GM18499 (cell line): ENCODE measurements around the gene UNK.

ENCODE experiments used
- ATAC-seq: cut with Tn5 transposase; IDR thresholded peaks from one replicate; pipeline ENCODE4 v1.9.1; 2021; ENCODE audit warnings: moderate number of reproducible peaks; ENCODE audit not compliant: insufficient read depth, unreplicated experiment

The UNK gene

GRCh38 chr17:75784473-75785015, at the start of gene UNK:
Gene UNK (plus strand): TSS chr17:75784806. CDS start chr17:75784881, 75 bp downstream.
- no peak for ATAC-seq

- no peak for ATAC-seq
Observed at GRCh38 chr17:75736173-75736835, 48.3 kb upstream of the UNK start.

DNA sequence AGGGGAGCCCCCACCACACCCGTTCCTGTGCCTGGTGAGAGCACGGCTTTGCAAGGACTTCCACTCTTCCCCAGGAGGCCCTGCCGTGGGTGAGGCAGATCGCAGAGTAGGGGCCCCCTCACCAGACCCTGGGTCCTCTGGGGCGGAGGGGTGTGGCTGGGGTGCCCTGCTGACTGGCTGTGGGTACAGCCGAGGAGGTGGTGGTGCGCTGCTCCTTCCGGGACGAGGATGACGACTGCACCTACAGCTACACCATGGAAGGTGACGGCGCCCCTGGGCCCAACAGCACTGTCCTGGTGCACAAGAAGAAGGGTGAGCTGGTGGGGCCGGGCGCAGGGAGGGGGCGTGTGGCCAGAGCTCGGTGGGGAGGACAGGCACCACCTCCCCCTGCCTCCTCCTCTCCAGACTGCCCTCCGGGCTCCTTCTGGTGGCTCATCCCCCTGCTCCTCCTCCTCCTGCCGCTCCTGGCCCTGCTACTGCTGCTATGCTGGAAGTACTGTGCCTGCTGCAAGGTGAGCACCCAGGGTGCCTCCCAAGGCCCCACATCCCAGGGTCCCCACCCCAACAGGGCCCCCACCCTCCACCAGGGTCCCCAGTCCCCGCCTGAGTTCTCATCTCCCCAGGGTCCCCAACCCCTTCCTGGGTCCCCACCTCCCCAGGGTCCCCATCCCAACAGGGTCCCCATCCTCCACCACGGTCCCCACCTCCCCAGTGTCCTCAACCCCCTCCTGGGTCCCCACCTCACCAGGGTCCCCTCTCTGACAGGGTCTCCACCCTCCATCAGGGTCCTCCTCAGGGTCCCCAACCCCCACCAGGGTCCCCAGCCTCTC, 47.3 kb upstream of the UNK start:
- ATAC-seq: no peak

- no peak for ATAC-seq
Observed at GRCh38 chr17:75738218-75738802, 46.3 kb upstream of the UNK start.

DNA sequence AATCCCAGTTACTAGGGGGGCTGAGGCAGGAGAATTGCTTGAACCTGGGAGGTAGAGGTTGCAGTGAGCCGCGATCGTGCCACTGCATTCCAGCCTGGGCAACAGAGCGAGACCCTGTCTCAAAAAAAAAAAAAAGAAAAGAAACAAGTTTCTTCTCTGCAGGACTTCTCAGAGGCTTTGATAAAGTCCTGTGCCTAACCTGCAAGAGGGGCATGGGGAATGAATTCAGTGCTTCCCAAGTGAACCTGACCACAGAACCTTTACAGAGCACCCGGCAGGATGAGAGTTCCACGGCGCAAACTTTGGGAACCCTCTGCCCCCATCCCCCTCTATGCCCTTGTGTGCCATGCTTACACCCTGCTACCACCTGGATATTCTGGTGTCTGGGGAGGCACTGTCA, 45.4 kb upstream of the UNK start:
- no peak for ATAC-seq

GRCh38 chr17:75739801-75740200, 44.8 kb upstream of the UNK start:
- ATAC-seq: no peak

DNA sequence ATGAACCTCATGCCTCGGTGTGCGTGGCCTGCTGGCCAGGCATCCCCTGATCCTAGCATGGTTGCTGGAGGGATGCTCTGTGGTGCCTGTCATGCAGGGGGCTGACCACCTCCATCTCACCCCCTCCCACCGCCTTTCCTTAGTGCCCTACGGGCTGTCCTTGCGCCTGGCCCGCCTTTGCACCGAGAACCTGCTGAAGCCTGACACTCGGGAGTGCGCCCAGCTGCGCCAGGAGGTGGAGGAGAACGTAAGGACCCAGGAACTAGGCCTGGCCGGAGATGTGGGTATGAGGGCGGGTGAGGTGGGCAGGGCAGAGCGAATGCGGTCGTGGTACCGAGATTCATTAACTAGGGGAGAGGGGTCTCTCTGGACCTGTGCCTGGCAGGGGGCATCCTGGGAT, 44.4 kb upstream of the UNK start:
- ATAC-seq: no peak

DNA sequence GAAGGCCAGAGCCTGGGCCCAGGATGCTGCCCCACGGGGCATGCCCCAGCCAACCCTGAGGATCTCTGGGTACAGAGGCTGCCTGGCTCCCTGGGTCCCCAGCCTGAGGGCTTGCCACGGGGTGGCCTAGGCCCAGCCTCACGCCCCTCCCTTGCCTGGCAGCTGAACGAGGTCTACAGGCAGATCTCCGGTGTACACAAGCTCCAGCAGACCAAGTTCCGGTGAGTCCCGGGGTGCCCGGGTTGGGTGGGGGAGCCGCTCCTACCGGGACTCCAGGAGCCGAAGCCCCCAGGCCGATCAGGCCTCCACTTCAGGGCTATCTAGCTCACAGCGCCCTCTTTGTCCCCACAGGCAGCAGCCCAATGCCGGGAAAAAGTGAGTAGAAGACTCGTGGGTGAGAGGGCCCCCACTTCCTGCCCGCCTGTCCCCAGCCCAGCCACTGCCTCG, 44.0 kb upstream of the UNK start:
- ATAC-seq: no peak

GRCh38 chr17:75742337-75742736, 42.3 kb upstream of the UNK start:
- ATAC-seq: no peak

GRCh38 chr17:75743625-75744206, 40.9 kb upstream of the UNK start:
- ATAC-seq: no peak

DNA sequence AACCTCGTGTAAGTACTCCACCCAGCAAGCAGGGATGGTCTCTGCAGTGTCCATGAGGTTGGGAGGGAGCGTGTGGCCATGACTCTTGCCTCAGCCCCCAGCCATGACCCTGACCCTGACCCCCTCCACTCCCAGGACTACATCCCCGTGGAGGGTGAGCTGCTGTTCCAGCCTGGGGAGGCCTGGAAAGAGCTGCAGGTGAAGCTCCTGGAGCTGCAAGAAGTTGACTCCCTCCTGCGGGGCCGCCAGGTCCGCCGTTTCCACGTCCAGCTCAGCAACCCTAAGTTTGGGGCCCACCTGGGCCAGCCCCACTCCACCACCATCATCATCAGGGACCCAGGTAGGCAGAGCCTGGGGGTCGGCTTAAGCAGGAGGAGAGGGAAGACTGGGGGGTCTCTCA, 35.9 kb upstream of the UNK start:
- ATAC-seq: no peak

DNA sequence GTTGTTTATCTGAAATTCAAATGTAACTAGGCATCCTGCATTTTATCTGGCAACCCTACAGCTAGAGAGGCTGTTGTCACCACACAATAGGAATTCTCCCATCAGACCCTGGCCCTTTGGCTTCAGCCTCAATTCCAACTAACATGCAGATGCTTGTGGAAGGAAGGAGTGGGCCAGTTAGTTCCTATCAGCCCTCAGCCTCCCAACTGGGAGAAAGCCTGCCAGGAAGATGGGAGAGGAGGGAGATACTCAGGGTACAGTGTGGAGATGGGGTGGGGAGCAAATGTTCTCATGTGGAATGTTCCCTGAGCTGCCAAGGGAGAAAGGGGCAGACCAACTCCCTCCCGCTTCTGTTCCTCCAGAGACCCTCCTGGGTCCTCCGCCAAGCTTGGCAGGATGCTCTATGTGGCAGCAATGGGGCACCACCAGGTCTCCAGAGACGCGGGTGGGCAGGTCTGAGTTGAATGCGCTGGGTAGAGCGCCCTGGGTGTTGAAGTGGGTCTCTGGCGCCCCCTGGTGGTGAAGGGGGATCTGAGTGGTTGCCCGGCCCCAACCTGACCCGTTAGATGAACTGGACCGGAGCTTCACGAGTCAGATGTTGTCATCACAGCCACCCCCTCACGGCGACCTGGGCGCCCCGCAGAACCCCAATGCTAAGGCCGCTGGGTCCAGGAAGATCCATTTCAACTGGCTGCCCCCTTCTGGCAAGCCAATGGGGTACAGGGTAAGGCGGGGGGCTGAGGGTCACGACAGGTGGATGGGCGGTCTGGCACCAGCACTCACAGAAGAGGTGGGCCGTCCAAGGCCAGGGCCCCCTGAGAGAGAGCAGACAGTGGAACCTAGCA, 34.8 kb upstream of the UNK start:
- ATAC-seq: no peak

DNA sequence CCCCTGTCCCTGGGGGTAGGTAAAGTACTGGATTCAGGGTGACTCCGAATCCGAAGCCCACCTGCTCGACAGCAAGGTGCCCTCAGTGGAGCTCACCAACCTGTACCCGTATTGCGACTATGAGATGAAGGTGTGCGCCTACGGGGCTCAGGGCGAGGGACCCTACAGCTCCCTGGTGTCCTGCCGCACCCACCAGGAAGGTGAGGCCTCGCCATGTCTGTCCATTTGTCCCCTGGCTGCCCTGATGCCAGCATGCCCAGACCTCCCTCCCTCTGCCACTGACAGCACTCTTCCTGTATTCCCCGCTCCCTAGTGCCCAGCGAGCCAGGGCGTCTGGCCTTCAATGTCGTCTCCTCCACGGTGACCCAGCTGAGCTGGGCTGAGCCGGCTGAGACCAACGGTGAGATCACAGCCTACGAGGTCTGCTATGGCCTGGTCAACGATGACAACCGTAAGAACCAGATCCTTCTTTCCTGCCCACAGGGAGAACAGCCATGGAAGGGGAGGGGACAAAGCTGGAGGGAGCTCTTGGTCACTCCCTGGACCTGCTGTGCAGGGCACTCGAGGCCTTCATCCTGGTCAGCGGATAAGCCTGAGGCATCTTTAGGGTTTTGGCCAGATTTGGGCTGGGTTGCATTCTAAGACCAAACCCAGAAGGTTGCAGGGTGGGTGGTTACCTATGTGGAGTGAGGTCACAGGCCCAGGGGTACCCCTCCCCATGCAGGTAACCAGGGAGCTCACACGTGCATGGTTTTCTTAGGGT, 33.8 kb upstream of the UNK start:
- ATAC-seq: no peak

DNA sequence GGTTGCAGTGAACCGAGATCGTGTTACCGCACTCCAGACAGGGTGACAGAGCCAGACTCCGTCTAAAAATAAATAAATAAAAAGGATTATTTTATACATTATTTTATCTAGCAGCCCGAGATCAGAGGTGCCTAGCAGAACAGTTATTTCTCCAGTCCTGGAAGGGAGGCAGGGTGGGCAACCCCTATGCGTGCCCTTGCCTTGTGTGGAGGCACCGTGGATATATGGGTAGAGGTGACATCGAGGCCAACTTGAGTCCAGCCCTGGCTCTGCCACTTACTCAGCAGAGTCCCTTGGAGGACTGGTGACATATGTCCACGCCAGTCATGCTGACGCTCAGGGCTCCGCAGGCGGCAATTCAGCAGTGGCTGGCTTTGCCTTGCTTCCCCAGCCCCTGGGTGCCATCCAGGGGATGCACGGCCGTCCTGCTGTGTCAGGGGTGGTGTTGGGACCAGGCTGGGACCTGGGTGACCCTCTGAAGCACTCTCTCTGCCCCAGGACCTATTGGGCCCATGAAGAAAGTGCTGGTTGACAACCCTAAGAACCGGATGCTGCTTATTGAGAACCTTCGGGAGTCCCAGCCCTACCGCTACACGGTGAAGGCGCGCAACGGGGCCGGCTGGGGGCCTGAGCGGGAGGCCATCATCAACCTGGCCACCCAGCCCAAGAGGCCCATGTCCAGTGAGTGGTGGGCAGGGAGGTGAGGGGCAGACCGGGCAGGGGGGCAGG, 32.8 kb upstream of the UNK start:
- ATAC-seq: no peak

DNA sequence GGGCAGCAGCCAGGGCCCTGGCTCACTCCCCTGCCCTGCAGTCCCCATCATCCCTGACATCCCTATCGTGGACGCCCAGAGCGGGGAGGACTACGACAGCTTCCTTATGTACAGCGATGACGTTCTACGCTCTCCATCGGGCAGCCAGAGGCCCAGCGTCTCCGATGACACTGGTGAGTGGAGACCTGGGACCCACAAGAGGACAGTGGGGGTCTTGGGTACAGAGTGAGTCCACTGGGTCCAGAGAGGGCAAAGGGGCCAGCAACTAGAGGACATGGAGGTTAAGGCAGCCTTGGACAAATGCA, 32.2 kb upstream of the UNK start:
- no peak for ATAC-seq

- no peak for ATAC-seq
Observed at GRCh38 chr17:75752802-75753513, 31.6 kb upstream of the UNK start.

- ATAC-seq: no peak
Observed at GRCh38 chr17:75753514-75754377, 30.9 kb upstream of the UNK start.
